Measurements from ENCODE around the gene GFER. TPM values are rescaled to one million over a fixed set of nuclear protein-coding genes. Genes with fewer than 3 reads are reported as not detected.

The GFER gene
- total and polyA plus RNA-seq, 2 of the 8 experiments (the other 6 are each of a cell fraction or from before 2014, with no cell fraction given): 17.7 to 37.9 TPM

DNA sequence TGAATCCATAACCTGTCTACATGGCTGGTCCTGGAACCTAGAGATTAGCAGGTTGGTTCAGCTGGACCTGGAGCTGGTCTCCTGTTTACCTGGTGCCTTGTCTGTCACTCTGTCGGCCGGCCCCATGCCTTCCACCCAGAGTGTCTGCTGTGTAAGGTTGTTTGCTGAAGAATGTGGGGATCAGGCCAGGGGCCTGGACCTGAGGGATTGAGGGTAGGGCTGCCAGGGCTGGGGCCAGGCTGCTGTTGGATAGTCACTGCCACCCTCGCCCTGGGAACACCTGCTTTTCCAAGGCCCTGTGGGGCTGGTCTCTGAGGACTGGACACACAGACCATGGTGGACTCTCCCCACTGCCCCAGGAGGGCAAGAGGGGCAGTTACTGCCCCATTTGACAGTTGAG is 44.2 kb downstream of the GFER start:
- Histone ChIP-seq H3K36me3 (ENCODE audit: control insufficient read depth in 2 of 4, insufficient read depth in 4 of 4, low read length in 3 of 4) (no peaks in the 10 kb centered on the region), H2AFZ (ENCODE audit: low read length) (no peak overlapping the region), H2BK20ac (ENCODE audit: low read length) (no peak overlapping the region), H2BK120ac (replicated peaks; ENCODE audit: low read depth, low read length) (no peak overlapping the region), H3K56ac (replicated peaks; ENCODE audit: insufficient read length, low read depth, low read length) (no peak overlapping the region), H3K14ac (ENCODE audit: insufficient read length) (no peak overlapping the region), H3K79me1 (ENCODE audit: low read depth, low read length) (no peaks in the 10 kb centered on the region), H4K20me1 (replicated peaks in 1 of 2; ENCODE audit: control insufficient read depth in 1 of 2, insufficient read depth in 2 of 2, low read length in 2 of 2) (peaks cover 0 to 9% of the 10 kb centered on the region in 2 experiments), H3K23ac (ENCODE audit: insufficient read length) (no peak overlapping the region), H3K4me2 (ENCODE audit: insufficient read depth in 1 of 2, low read depth in 2 of 2, low read length in 2 of 2) (peak overlapping the region in 1 of 2 experiments; percentile 61; a peak in 1 of 4 replicates), H4K5ac (ENCODE audit: insufficient read length, low read depth, low read length) (no peak overlapping the region), H3K4me3 (ENCODE audit: extremely low read depth in 1 of 4, insufficient read depth in 2 of 4, low read depth in 3 of 4, low read length in 4 of 4) (no peak overlapping the region), H2BK15ac (ENCODE audit: low read length) (no peak overlapping the region), H3K27ac (ENCODE audit: low read depth, low read length) (no peak overlapping the region), H4K91ac (replicated peaks; ENCODE audit: insufficient read length, low read length) (no peak overlapping the region), H3K4me1 (replicated peaks in 1 of 4; ENCODE audit: control insufficient read depth in 3 of 4, insufficient read depth in 4 of 4, low read length in 3 of 4) (peaks cover 0 to 12% (median 9%) of the 10 kb centered on the region in 4 experiments; a peak in 5 of 7 replicates), H3K23me2 (ENCODE audit: low read depth, low read length) (peaks cover 7% of the 10 kb centered on the region; the same call in 1 of the 2 replicates), H2AK5ac (ENCODE audit: low read depth, low read length) (no peak overlapping the region), H3K18ac (ENCODE audit: extremely low read depth, low read length) (no peak overlapping the region), H3K9ac (replicated peaks in 1 of 4; ENCODE audit: extremely low read depth in 1 of 4, low read depth in 3 of 4, low read length in 3 of 4) (no peak overlapping the region), H3K27me3 (replicated peaks in 1 of 4; ENCODE audit: control insufficient read depth in 3 of 4, extremely low read depth in 1 of 4, insufficient read depth in 3 of 4, low read length in 3 of 4) (peaks cover 0 to 27% (median 21%) of the 10 kb centered on the region in 4 experiments; a peak in 5 of 7 replicates), H3K79me2 (ENCODE audit: control insufficient read depth in 1 of 2, insufficient read depth in 2 of 2, low read length in 2 of 2) (no peaks in the 10 kb centered on the region), H2BK12ac (ENCODE audit: low read depth, low read length) (no peak overlapping the region), H4K8ac (ENCODE audit: extremely low read depth, insufficient read depth, low read length) (peak overlapping the region; percentile 57), H3K4ac (replicated peaks; ENCODE audit: insufficient read length, low read depth, low read length) (peak overlapping the region; percentile 22), H3K9me3 (ENCODE audit: insufficient read depth in 2 of 2, low read depth in 1 of 2, low read length in 1 of 2) (no peaks in the 10 kb centered on the region), H2BK5ac (ENCODE audit: low read depth, low read length) (no peak overlapping the region)
- DNase-seq (ENCODE audit: low read depth in 1 of 2, low spot score in 2 of 2) (no peak), FAIRE-seq (no peak)
- ChIA-PET CTCF (ENCODE audit: partially characterized antibody) (interaction anchor here (0.8 to 2.1 kb wide), 11 partner anchors 11 to 113 kb away, joined by 3 to 7 read pairs (median 4); no protein-coding TSS in a partner anchor), POLR2A (ENCODE audit: partially characterized antibody) (interaction anchor here (0.9 to 1.3 kb wide), 7 partner anchors 14 to 144 kb away, joined by 3 to 7 read pairs (median 3); partner anchors contain the start of gene RPS2)
- WGBS, 2 experiments (ENCODE audit: extremely low coverage in 1 of 2, insufficient coverage in 1 of 2, insufficient read length in 1 of 2, insufficient replicate concordance in 2 of 2, low coverage in 1 of 2, low lambda C conversion rate in 2 of 2, missing lambda C conversion rate in 1 of 2): 91% methylated on average over 3 of the region's 3 CpGs; no CpG with 5 or more reads in 1 of the 2 experiments
- TF ChIP-seq, protein P1, sequence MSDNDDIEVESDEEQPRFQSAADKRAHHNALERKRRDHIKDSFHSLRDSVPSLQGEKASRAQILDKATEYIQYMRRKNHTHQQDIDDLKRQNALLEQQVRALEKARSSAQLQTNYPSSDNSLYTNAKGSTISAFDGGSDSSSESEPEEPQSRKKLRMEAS (IDR thresholded peaks at IDR 0.05): no peak
- no peak for TF ChIP-seq BRCA1 (IDR thresholded peaks at IDR 0.05; ENCODE audit: low read depth, low read length)
- TF ChIP-seq POLR2AphosphoS5 (IDR thresholded peaks at IDR 0.05; ENCODE audit: low read depth, low read length): no peak
- no peak for TF ChIP-seq SP1 (IDR thresholded peaks at IDR 0.05; ENCODE audit: low read depth, low read length)
- TF ChIP-seq MAFK (IDR thresholded peaks at IDR 0.05; ENCODE audit: low read depth, low read length): no peak
- no peak for TF ChIP-seq GABPA (IDR thresholded peaks at IDR 0.05; ENCODE audit: borderline replicate concordance, insufficient read depth, low read length)
- TF ChIP-seq EGR1 (IDR thresholded peaks at IDR 0.05; ENCODE audit: borderline replicate concordance, low read depth, low read length): no peak
